ENCODE measurements around the gene JMJD1C.

DNA sequence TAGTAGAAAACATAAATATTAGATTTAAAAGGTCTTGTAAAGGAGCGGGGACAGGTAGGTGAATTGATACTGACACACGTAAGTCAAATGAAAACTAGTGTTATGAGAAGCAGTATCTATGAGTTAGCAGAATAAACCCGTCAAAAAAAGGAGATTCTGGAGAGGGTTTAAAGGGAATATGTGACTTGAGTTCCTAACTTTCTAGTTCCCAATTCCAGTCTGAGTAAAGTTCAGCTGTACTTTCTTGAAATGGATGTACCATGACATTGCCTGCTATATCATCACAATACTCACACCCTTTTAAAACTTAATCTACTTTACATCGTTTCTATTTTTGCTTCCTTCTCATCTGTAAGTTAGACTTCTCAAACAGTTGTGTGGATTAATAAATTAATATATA, 210.5 kb downstream of the JMJD1C start:
- no peak for TF ChIP-seq POLR2A (IDR thresholded peaks at IDR 0.05; ENCODE audit: low read depth, low read length)
- no peak for TF ChIP-seq POLR2AphosphoS5 (IDR thresholded peaks at IDR 0.05; ENCODE audit: low read depth, low read length)
